Measurements from ENCODE around the gene LMAN1.
A peak's percentile ranks its signal among the peaks of the same experiment; 100 is the strongest.

LMAN1 gene

DNA sequence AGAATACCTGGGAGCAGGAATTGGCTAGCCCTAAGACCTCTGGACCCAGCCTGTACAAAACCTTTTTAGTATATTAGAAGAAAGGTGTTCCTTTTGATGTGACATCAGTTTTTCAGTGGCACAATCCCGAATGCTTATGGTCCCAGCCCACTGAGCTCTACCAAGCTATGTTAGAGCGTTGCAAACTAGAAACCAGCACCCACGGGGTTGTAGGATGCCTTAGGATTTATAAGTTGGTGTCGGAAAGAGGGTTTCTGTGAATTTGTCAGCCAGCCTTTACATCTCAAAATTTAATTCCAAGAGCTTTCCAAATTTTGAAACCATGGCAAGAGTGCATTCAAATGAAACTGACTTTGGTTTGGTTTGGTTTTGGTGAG is 499 bp upstream of the LMAN1 start:
- DNase-seq: no peak

- no peak for DNase-seq
Measured at GRCh38 chr18:59358414-59358711, 702 bp downstream of the LMAN1 start.

GRCh38 chr18:59357928-59358327 is 1.1 kb downstream of the LMAN1 start:
- peak; percentile 11 to 12 for DNase-seq

- DNase-seq: no peak
Measured at GRCh38 chr18:59354731-59355130, 4.3 kb downstream of the LMAN1 start.

- no peak for DNase-seq
Measured at GRCh38 chr18:59353079-59353680, 5.9 kb downstream of the LMAN1 start.

GRCh38 chr18:59352250-59352855 is 6.7 kb downstream of the LMAN1 start:
- DNase-seq: peak in 1 of 2 donors; percentile 4

DNA sequence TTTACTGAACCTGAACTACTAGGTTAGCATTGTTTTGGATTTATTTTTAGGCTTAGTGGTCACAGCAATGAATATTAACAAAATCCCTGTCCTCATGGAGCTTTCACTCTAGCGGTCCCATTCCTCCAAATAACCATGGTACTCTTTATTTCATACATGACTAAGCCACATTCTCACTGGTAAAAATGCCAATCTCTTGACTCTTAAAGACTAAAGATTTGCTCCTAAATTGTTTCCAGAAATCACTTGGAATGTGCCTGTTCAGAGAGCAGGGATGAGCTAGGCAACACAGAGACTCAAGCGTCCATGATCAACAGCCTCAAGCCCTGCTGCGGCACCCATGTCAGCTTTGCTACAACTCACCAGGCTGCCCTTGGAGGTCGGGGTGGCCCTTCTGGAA is 13.5 kb downstream of the LMAN1 start:
- DNase-seq: no peak

DNA sequence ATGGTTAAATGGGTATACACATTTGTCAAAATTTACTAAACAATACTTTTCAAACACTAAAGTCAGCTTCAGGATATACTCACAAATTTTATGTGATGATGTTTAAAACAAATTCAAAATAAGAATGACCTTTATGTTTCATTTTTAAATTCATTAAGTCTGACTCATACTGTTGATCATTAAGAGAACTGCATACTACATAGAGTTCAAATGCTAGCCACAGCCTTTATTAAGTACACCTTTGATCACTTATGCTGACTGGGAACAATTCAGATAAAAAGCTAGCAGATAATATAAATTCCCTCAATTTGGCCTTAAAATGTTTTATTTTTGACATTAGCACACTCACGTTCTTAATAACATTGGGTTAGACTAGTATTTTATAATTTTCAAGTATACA is 14.1 kb downstream of the LMAN1 start:
- no peak for DNase-seq

DNA sequence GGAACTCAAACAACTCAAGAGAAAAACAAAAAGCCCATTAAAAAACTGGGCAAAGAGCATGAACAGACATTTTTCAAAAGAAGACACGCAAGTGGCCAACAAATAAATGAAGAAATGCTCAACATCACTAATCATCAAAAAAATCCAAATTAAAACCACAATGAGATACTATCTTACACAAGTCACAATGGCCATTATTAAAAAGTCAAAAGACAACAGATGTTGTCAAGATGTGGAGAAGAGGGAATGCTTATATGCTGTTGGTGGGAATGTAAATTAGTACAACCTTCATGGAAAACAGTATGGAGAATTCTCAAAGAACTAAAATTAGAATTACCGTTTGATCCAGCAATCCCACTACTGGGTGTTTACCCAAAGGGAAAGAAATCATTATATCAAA is 15.1 kb downstream of the LMAN1 start:
- DNase-seq: no peak

GRCh38 chr18:59340817-59341216 is 18.2 kb downstream of the LMAN1 start:
- no peak for DNase-seq

DNA sequence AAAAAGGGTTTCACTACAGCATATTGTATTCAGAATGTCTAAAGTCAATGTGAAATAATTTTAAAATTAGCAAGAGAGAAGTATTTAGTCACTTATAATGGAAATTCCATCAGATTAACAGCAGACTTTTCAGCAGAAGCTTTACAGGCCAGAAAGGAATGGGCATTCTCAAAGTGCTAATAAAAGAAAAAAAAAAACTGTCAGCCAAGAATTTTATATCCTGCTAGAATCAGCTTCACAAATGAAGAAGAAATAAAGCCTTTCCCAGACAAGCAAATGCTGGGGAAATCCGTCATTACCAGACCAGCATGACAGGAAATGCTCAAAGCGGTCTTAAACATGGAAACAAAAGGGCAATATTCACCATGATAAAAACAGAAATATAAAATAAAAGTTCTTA is 18.8 kb downstream of the LMAN1 start:
- no peak for DNase-seq

DNA sequence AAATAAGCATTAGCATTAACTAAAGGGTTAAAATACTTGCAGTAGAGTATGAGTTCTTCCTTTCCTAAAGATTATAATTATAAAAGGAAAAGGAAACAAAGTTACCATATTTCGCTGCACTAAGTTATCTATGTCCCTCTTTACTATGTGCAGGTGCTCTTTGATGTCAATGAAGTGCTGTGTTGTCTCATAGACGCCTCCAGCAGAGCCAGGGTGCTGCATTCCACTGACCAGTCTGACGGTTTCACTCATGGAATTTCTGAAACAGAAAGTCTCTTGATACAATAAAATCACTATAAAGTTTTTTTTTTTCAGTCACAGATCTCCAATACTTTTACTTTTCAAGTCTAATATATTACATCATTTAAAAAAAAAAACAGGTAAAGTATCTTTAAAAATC is 26.1 kb downstream of the LMAN1 start:
- DNase-seq: no peak

- DNase-seq: no peak
Measured at GRCh38 chr18:59328683-59329082, 30.4 kb downstream of the LMAN1 start.

DNA sequence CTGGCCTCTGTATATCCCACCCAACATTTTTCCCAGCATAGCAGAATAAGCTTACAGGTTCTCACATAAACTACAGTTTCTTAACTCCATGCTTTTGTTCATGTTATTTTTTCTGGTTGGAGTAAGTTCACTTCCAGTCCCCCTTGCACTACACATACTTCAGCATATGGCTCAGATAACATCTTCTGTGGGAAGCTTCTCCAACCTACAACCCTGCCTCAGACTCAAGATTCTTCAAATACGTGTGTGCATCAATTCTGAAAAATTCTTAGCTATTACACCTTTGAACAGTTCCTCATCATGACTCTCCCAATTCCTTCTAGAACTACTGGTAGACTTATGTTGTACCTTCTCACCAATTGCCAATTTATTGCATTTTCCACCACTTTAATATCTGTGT is 33.1 kb downstream of the LMAN1 start:
- no peak for DNase-seq

DNA sequence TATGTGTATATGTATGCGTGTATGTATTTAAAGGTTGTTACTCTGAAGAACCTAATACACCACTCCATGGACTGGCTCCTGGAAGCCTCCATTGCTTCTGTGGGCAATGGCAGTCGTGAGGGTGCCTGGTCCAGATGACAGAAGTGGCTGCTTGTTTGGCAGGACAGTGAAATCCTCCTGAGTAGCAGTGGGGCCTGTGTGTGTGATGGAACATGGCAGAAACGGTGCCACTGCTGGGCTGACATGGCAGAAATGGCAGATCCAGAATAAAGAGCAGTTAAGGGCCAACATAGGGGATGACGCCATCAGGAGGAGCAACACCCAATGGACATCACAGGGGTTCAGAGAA is 34.5 kb downstream of the LMAN1 start:
- no peak for DNase-seq

DNA sequence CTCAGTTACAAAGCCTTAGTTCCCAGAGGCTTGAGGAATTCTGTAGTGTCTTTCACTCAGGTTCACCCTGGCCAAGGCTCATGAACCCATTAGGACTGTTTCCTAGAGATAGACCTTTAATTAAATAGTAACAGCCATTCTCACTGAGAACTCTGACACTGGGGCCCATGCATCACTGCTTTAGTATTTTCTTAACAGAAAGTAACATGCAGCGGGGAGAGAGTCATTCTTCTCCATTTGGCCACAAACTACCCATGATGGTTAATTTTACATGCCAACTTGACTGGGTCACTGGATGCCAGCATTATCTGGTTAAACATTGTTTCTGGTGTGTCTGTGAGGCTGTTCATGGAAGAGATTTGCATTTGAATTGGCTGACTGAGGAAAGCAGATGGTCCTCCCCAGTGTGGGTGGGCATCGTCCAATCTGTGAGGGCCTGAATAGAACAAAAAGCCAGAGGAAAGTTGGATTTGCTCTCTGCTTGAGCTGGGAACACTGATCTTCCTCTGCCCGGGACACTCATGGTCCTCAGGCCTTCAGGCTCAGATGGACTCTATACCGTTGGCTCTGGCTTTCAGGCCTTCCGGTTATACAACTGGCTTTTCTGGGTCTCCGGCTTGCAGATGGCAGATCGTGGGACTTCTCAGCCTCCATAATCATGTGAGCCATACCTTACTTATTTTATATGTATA is 35.0 kb downstream of the LMAN1 start:
- DNase-seq: no peak

DNA sequence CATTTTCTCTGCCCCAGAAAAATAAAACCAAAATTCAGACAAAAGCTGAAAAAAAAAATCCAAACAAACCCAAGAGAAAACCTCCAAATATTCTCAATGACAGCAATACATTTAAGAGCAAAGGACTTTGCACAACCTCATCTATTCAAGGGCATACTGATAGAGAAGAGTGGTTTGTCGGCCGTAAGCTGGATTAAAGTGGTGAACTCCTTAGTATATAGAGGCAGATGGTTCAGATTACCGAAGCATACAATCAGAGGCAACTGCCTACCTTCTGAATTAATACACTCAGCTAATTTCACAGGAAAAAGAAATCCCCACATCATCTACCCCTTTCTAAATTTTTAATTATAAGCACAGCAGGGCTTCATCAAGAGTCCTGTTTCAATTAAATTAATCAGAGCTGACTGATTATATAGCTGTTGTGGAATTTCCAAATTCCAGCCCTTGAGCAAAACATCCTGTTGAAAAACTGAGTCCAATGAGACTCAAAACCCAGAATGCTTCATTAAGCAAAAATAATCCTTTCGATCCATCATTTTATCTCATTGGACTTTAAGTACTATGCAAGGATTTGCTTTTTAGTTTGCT is 40.5 kb downstream of the LMAN1 start, which contains the start of gene CPLX4:
TSS of gene CPLX4 (minus strand) at position 190 of the 591 bp plus-strand sequence. CDS start at position 3, 187 bp downstream.
- DNase-seq: no peak

- no peak for DNase-seq
Measured at GRCh38 chr18:59311631-59312030, 47.4 kb downstream of the LMAN1 start.

DNA sequence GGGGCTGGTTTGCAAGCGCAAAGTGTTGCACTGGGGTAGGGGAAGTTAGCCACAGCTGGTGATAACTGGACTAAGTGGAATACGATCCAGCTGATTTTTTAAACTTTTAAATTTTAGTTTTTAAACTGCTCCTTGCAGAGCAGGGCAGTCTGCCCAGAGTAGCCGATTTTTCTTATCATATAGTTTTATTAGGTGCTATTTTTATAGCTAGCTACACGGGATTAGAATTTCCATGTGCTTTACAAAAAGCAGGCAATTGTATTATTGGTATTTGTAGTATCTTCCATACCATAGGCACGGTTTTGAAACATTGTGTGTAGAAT is 50.2 kb downstream of the LMAN1 start:
- no peak for DNase-seq

- DNase-seq: peak; percentile 43 to 81
Measured at GRCh38 chr18:59308248-59308937, 50.7 kb downstream of the LMAN1 start.

GRCh38 chr18:59306640-59307039 is 52.4 kb downstream of the LMAN1 start:
- no peak for DNase-seq

DNA sequence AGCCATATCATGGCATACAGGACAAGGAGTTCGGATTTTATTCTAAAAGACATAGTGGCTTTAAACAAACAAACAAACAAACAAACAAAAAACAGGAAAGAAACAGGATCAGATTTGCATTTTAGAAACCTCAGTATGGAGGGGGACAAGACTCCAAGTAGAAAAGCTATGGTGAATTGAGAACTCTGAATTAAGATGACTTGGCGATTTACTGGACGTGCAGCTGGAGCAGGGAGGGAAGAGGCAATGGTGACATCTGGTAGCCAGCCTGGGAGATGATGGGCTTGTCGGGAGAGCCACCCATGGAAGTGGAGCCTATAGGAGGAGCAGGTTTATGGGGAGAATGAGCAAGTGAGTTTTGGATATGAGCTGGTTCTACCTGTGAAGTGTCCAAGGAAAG is 53.8 kb downstream of the LMAN1 start:
- no peak for DNase-seq

DNA sequence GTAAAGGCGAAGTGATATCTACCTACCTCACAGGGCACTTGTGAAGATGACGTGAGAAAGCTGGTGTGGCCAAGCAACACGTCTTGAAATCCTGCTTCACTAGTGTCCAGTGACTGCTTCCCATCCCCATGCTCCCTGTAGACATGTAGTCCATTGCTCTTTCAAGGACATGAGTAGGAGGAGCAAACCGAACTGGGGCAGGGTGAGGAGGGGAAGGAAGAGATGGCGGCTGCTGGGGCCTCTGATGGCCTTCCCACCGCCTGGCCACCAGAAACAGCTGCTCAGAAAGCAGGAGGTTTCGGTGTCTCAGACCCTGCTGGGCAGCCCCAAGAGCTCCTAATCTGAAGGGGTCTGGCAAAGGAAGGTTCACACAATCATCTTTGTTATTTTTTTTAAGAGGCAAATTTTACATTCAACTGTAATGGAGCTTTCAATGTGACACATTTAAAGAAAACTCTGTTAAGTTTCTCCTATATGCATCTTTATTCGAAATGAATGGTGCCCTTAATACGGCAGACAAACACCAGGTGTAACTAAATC is 55.3 kb downstream of the LMAN1 start:
- no peak for DNase-seq

GRCh38 chr18:59303006-59303405 is 56.1 kb downstream of the LMAN1 start:
- DNase-seq: no peak
